ENCODE data around the gene SETDB1.

DNA sequence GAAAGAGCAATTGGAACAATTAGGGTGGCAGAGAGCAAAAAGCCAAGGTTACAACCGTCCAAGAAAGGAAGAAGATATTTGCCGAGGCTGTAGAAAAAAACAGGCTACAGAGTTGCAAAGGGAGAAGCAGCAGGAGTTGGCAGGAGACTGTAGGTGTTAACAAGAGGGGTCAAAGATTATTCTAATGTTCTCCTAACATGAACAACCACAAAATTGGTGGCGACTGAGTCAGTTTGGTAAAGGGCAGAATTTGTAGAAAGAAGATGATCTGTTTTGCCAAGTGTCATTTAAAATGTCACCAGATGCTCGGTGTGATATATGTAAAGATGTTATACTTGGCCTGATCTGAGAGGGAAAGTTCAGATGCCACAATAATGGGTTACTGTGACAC is 81.7 kb downstream of the SETDB1 start:
- TF ChIP-seq, protein P1, sequence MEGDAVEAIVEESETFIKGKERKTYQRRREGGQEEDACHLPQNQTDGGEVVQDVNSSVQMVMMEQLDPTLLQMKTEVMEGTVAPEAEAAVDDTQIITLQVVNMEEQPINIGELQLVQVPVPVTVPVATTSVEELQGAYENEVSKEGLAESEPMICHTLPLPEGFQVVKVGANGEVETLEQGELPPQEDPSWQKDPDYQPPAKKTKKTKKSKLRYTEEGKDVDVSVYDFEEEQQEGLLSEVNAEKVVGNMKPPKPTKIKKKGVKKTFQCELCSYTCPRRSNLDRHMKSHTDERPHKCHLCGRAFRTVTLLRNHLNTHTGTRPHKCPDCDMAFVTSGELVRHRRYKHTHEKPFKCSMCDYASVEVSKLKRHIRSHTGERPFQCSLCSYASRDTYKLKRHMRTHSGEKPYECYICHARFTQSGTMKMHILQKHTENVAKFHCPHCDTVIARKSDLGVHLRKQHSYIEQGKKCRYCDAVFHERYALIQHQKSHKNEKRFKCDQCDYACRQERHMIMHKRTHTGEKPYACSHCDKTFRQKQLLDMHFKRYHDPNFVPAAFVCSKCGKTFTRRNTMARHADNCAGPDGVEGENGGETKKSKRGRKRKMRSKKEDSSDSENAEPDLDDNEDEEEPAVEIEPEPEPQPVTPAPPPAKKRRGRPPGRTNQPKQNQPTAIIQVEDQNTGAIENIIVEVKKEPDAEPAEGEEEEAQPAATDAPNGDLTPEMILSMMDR (IDR thresholded peaks at IDR 0.05): no peak
- no peak for TF ChIP-seq EP300 (IDR thresholded peaks at IDR 0.05)
